ENCODE data around the gene CADPS2.
"Not testable (repeated sequence)": the region's sequence is repeated elsewhere in the genome, so short reads cannot be mapped to it uniquely, and the experiment has no call there.

The CADPS2 gene

DNA sequence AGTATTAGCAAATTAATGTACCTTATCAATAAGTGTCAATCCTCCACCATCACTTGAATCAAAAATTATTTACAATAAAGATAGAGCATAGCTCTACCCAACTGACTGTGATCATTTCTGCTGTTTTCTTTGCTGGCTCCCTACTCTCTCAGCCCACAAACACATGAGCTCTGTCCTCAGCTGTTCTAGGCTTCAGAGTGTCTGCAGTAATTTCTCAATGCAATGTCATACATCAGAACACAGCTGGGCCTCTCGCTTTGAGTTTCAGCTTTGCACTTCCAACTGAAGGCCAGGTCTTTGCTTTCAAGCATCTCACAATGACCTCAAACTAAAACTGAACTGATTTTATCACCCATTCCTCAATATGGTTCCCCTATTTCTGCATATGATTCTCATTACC lies 243.0 kb downstream of the CADPS2 start:
- 80 to 100% methylated on average over 1 of the region's 1 CpG for WGBS, 2 experiments (ENCODE audit: insufficient coverage in 2 of 2)
- no peak overlapping the region for H3K4me3 ChIP-seq (ENCODE audit: extremely low read depth, insufficient read depth, low read length, poor library complexity, severe bottlenecking)

DNA sequence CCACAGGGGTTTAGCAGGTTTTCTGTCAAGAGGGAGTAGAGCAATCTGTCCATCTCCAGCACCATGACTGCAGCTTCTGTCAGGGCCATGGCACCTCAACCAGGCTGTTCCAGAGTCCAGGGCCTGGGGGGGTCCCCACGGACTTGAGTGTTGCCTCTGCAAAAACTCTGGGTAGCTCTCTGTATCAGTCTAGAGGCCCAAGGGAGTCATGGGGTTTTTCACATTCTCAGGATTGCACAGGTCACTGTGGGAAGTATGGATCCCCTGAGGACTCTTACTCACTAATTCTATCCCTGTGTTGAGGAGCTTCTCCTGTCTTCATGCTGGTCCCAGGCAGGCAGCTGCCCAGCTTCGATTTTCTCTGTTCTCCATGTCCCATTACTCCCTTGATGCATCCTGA lies 247.8 kb downstream of the CADPS2 start:
- no peaks in the 10 kb centered on the region for H3K9me3 ChIP-seq (ENCODE audit: control insufficient read depth, low read length)
- no peaks in the 10 kb centered on the region for H3K36me3 ChIP-seq (ENCODE audit: control insufficient read depth, insufficient read depth, low read length)
- no peak overlapping the region for H3K4me3 ChIP-seq (ENCODE audit: extremely low read depth, insufficient read depth, low read length, poor library complexity, severe bottlenecking)
- H3K4me1 ChIP-seq (ENCODE audit: control insufficient read depth, insufficient read depth, low read length, poor library complexity, severe bottlenecking) = no peaks in the 10 kb centered on the region
- WGBS, 2 experiments (ENCODE audit: insufficient coverage in 2 of 2) = 70 to 95% methylated on average over 1 to 2 of the region's 2 CpGs
- no peak overlapping the region for H3K27ac ChIP-seq (ENCODE audit: low read depth, low read length, severe bottlenecking)

More for the DNA sequence above, 243.0 kb downstream of the CADPS2 start:
- Histone ChIP-seq H3K9me3 (ENCODE audit: control insufficient read depth, low read length) (no peaks in the 10 kb centered on the region), H3K36me3 (ENCODE audit: control insufficient read depth, insufficient read depth, low read length) (no peaks in the 10 kb centered on the region), H3K27ac (ENCODE audit: low read depth, low read length, severe bottlenecking) (no peak overlapping the region), H3K4me1 (ENCODE audit: control insufficient read depth, insufficient read depth, low read length, poor library complexity, severe bottlenecking) (no peaks in the 10 kb centered on the region)

DNA sequence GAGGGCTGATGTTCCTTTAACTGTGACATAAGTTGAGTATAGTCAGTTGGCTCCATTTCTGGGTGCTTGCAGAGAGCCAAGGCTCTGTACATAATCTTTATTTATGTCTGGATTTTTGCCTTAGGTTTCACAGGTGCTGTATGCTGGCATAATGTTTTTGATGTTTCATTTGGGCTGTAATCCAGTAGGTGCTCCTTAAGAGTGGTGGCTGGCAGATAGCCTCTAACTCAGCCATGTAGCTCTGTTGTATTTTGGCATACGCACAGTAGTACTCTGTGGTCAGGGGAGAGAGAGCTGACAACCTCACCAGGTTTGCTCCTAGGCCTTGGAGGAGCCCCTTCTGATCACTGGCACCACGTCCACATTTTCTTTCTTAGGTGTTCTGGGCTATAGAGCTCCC lies 248.5 kb downstream of the CADPS2 start:
- Histone ChIP-seq H3K9me3 (ENCODE audit: control insufficient read depth, low read length) (no peaks in the 10 kb centered on the region), H3K36me3 (ENCODE audit: control insufficient read depth, insufficient read depth, low read length) (no peaks in the 10 kb centered on the region), H3K4me3 (ENCODE audit: extremely low read depth, insufficient read depth, low read length, poor library complexity, severe bottlenecking) (no peak overlapping the region), H3K27ac (ENCODE audit: low read depth, low read length, severe bottlenecking) (no peak overlapping the region), H3K4me1 (ENCODE audit: control insufficient read depth, insufficient read depth, low read length, poor library complexity, severe bottlenecking) (no peaks in the 10 kb centered on the region)
- WGBS, 2 experiments (ENCODE audit: insufficient coverage in 2 of 2) = 86 to 100% methylated on average over 1 to 2 of the region's 2 CpGs

DNA sequence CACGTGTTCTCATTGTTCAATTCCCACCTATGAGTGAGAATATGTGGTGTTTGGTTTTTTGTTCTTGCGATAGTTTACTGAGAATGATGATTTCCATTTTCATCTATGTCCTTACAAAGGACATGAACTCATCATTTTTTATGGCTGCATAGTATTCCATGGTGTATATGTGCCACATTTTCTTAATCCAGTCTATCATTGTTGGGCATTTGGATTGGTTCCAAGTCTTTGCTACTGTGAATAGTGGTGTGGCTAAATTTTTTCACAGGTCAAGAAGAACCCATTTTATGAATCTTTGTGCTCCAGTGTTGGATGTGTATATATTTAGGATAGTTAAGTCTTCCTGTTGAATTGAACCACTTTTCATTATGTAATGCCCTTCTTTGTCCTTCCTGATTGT lies 250.8 kb downstream of the CADPS2 start:
- H3K36me3 ChIP-seq (ENCODE audit: control insufficient read depth, insufficient read depth, low read length); H3K9me3 ChIP-seq (ENCODE audit: control insufficient read depth, low read length); H3K27ac ChIP-seq (ENCODE audit: low read depth, low read length, severe bottlenecking); H3K4me3 ChIP-seq (ENCODE audit: extremely low read depth, insufficient read depth, low read length, poor library complexity, severe bottlenecking); H3K4me1 ChIP-seq (ENCODE audit: control insufficient read depth, insufficient read depth, low read length, poor library complexity, severe bottlenecking): not testable (repeated sequence)
- WGBS, 2 experiments (ENCODE audit: insufficient coverage in 2 of 2) = no CpG with 5 or more reads among the region's 2 CpGs

DNA sequence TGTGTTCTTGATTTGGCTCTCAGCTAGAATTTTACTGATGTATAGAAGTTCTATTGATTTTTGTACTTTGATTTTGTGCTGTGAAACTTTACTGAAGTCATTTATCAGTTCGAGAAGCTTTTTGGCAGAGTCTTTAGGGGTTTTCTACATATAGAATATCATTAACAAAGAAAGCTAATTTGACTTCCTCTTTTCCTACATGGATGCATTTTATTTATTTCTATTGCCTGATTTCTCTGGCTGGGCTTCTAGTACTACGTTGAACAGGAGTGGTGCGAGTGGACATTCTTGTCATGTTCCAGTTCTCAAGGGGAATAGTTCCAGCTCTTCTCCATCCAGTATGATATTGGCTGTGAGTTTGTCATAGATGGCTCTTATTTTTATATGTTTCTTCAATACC lies 252.8 kb downstream of the CADPS2 start:
- H3K4me1 ChIP-seq (ENCODE audit: control insufficient read depth, insufficient read depth, low read length, poor library complexity, severe bottlenecking) = no peaks in the 10 kb centered on the region
- 85% methylated on average over 2 of the region's 3 CpGs; no CpG with 5 or more reads in 1 of the 2 experiments for WGBS, 2 experiments (ENCODE audit: insufficient coverage in 2 of 2)
- no peak overlapping the region for H3K27ac ChIP-seq (ENCODE audit: low read depth, low read length, severe bottlenecking)
- H3K36me3 ChIP-seq (ENCODE audit: control insufficient read depth, insufficient read depth, low read length) = no peaks in the 10 kb centered on the region
- no peaks in the 10 kb centered on the region for H3K9me3 ChIP-seq (ENCODE audit: control insufficient read depth, low read length)
- no peak overlapping the region for H3K4me3 ChIP-seq (ENCODE audit: extremely low read depth, insufficient read depth, low read length, poor library complexity, severe bottlenecking)

DNA sequence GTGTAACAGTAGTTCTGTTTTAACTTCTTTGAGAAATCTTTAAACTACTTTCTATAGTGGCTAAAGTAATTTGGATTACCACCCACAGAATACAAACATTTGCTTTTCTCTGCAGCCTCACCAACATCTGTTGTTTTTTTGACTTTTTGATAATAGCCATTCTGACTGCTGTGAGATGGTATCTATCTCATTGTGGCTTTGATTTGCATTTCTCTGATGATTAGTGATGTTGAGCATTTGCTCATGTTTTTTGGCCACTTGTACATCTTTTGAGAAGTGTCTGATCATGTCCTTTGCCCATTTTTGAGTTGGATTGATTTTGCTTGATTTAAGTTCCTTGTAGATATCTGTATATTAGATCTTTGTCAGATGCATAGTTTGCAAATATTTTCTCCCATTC lies 254.0 kb downstream of the CADPS2 start:
- no peak overlapping the region for H3K27ac ChIP-seq (ENCODE audit: low read depth, low read length, severe bottlenecking)
- H3K4me3 ChIP-seq (ENCODE audit: extremely low read depth, insufficient read depth, low read length, poor library complexity, severe bottlenecking) = no peak overlapping the region
- H3K36me3 ChIP-seq (ENCODE audit: control insufficient read depth, insufficient read depth, low read length) = no peaks in the 10 kb centered on the region
- H3K4me1 ChIP-seq (ENCODE audit: control insufficient read depth, insufficient read depth, low read length, poor library complexity, severe bottlenecking) = no peaks in the 10 kb centered on the region
- no peaks in the 10 kb centered on the region for H3K9me3 ChIP-seq (ENCODE audit: control insufficient read depth, low read length)

DNA sequence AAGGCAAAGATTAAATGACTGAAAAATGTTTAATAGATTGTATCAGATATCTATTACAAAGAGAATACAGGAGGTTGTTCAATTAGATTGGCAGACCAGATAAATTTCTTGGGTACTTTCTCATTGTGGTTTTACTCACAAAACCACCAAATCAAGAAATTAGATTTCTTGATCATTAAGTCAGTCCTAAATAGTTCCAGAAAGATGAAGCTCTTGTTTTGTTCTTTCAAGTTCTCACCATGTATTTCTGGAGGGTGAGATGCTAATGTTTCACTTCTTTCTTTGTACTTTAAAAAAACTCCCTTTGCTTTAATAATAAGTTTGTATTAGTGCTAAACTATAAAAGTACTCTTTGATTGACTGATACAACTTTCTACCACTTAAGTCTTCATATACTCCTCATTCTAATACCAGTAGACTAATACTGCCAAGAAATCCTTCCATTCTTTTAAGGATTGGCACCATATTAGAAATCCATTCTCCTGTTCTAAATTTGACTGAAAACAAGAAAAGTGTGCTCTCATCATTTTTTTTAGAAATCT lies 256.8 kb downstream of the CADPS2 start:
- Histone ChIP-seq H3K4me3 (ENCODE audit: extremely low read depth, insufficient read depth, low read length, poor library complexity, severe bottlenecking) (no peak overlapping the region), H3K4me1 (ENCODE audit: control insufficient read depth, insufficient read depth, low read length, poor library complexity, severe bottlenecking) (no peaks in the 10 kb centered on the region), H3K27ac (ENCODE audit: low read depth, low read length, severe bottlenecking) (no peak overlapping the region), H3K36me3 (ENCODE audit: control insufficient read depth, insufficient read depth, low read length) (no peaks in the 10 kb centered on the region), H3K9me3 (ENCODE audit: control insufficient read depth, low read length) (no peaks in the 10 kb centered on the region)

DNA sequence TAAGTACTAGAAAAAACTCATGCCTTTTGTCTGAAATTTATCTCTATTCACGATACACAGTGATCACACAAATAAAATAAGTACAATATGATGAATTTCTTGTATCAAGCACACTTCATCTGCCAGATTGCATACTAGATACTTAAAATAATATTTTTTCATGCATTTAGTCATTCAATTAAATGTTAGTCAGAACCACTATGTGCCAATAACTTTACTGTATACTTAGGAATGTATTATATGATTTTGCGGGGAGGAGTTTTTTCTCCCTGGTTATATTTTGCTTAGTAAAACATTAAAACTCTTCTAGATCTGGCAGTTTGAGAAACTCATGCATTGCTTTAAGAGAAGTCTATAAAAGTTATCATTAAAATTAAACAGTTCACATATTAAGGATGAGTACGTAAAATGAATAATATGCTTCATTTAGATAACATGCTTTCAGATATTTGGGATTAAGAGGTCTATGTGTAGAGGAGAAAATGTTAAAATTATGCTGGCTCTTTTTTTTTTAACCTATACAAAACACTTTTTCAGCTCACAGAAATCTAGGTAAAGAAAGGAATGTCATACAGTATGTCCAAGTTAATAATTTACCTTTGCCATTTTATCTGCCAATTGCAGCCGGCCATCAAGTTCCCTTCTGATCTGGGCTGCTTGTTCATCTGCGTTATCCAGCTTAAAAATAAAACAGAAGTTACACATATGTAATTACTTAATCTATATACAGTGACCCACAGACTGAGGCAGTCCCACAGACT lies 257.4 kb downstream of the CADPS2 start:
- 100% methylated on average over 1 of the region's 5 CpGs; no CpG with 5 or more reads in 1 of the 2 experiments for WGBS, 2 experiments (ENCODE audit: insufficient coverage in 2 of 2)

DNA sequence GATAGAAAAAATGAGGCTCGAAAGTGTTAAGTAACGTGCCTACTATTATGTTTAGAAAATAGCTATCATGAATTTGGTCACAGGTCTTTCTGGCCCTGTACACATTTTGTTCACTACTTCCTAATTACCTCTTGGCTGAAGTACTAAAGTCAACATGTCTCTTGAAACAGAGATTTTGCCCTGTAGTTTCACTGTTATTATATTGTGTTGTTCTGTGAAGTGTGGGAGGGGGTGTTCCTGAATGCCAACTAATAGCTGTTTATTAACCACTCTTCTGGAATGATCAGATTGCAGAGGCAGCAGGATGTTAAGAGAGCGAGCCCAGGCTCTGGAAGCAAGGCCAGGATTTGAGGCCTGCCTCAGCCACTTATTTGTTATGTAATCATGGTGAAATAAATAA lies 259.5 kb downstream of the CADPS2 start:
- Histone ChIP-seq H3K9me3 (ENCODE audit: control insufficient read depth, low read length) (no peaks in the 10 kb centered on the region), H3K4me3 (ENCODE audit: extremely low read depth, insufficient read depth, low read length, poor library complexity, severe bottlenecking) (no peak overlapping the region), H3K27ac (ENCODE audit: low read depth, low read length, severe bottlenecking) (no peak overlapping the region), H3K36me3 (ENCODE audit: control insufficient read depth, insufficient read depth, low read length) (no peaks in the 10 kb centered on the region), H3K4me1 (ENCODE audit: control insufficient read depth, insufficient read depth, low read length, poor library complexity, severe bottlenecking) (no peaks in the 10 kb centered on the region)
- 100% methylated on average over 1 of the region's 3 CpGs; no CpG with 5 or more reads in 1 of the 2 experiments for WGBS, 2 experiments (ENCODE audit: insufficient coverage in 2 of 2)

More for the DNA sequence above, 257.4 kb downstream of the CADPS2 start:
- no peaks in the 10 kb centered on the region for H3K4me1 ChIP-seq (ENCODE audit: control insufficient read depth, insufficient read depth, low read length, poor library complexity, severe bottlenecking)
- no peak overlapping the region for H3K4me3 ChIP-seq (ENCODE audit: extremely low read depth, insufficient read depth, low read length, poor library complexity, severe bottlenecking)
- H3K27ac ChIP-seq (ENCODE audit: low read depth, low read length, severe bottlenecking) = no peak overlapping the region
- H3K36me3 ChIP-seq (ENCODE audit: control insufficient read depth, insufficient read depth, low read length) = no peaks in the 10 kb centered on the region
- no peaks in the 10 kb centered on the region for H3K9me3 ChIP-seq (ENCODE audit: control insufficient read depth, low read length)

DNA sequence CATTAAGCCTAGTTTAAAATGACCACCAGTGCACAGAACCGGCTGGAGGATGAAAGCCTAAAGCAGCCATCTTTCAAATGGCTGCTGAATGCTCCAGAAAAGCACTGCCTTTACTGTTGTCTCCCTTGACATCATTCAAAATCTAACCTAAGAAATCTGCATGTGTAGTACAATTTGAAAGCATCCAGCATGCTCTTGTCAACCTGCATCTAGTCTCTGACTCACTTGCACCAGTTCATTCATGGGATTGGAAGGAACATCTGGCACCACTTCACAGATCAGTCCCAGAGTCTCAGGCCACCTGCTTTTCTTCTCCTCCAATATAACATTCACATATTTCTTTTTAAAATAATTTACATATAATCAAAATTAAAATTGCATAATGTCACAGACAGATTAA lies 263.6 kb downstream of the CADPS2 start:
- H3K9me3 ChIP-seq (ENCODE audit: control insufficient read depth, low read length) = no peaks in the 10 kb centered on the region
- no peaks in the 10 kb centered on the region for H3K4me1 ChIP-seq (ENCODE audit: control insufficient read depth, insufficient read depth, low read length, poor library complexity, severe bottlenecking)
- no peak overlapping the region for H3K27ac ChIP-seq (ENCODE audit: low read depth, low read length, severe bottlenecking)
- no peak overlapping the region for H3K4me3 ChIP-seq (ENCODE audit: extremely low read depth, insufficient read depth, low read length, poor library complexity, severe bottlenecking)
- no CpG with 5 or more reads among the region's 1 CpG for WGBS, 2 experiments (ENCODE audit: insufficient coverage in 2 of 2)
- no peaks in the 10 kb centered on the region for H3K36me3 ChIP-seq (ENCODE audit: control insufficient read depth, insufficient read depth, low read length)

DNA sequence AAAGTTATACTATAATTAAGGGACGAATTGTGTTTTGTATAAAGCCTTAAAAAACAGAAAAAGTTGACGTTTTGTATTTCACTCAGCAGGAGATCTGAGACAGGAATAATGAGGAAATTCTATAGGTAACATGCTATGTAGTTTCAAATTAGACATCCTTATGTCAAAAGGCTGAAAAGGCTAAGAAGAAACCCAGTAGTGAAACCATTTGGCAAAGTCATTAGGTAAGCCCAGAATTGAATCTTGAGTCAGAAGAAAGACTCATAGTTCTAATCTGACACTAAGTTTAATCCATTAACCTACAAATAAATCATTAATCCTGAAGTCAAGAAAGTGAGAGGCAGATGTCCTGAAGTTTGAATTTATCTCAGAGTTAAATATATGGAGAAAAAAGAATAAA lies 266.6 kb downstream of the CADPS2 start:
- Histone ChIP-seq H3K9me3 (ENCODE audit: control insufficient read depth, low read length) (no peaks in the 10 kb centered on the region), H3K27ac (ENCODE audit: low read depth, low read length, severe bottlenecking) (no peak overlapping the region), H3K4me3 (ENCODE audit: extremely low read depth, insufficient read depth, low read length, poor library complexity, severe bottlenecking) (no peak overlapping the region), H3K4me1 (ENCODE audit: control insufficient read depth, insufficient read depth, low read length, poor library complexity, severe bottlenecking) (no peaks in the 10 kb centered on the region), H3K36me3 (ENCODE audit: control insufficient read depth, insufficient read depth, low read length) (no peaks in the 10 kb centered on the region)
- 77 to 86% methylated on average over 2 of the region's 2 CpGs for WGBS, 2 experiments (ENCODE audit: insufficient coverage in 2 of 2)
